Measurements from ENCODE around the gene NCEH1. TPM values are rescaled to one million over a fixed set of nuclear protein-coding genes. Genes with fewer than 3 reads are reported as not detected.

Gene NCEH1, protein sequence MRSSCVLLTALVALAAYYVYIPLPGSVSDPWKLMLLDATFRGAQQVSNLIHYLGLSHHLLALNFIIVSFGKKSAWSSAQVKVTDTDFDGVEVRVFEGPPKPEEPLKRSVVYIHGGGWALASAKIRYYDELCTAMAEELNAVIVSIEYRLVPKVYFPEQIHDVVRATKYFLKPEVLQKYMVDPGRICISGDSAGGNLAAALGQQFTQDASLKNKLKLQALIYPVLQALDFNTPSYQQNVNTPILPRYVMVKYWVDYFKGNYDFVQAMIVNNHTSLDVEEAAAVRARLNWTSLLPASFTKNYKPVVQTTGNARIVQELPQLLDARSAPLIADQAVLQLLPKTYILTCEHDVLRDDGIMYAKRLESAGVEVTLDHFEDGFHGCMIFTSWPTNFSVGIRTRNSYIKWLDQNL
- polyA plus RNA-seq: 67.4 and 79.1 TPM in 2 replicates

DNA sequence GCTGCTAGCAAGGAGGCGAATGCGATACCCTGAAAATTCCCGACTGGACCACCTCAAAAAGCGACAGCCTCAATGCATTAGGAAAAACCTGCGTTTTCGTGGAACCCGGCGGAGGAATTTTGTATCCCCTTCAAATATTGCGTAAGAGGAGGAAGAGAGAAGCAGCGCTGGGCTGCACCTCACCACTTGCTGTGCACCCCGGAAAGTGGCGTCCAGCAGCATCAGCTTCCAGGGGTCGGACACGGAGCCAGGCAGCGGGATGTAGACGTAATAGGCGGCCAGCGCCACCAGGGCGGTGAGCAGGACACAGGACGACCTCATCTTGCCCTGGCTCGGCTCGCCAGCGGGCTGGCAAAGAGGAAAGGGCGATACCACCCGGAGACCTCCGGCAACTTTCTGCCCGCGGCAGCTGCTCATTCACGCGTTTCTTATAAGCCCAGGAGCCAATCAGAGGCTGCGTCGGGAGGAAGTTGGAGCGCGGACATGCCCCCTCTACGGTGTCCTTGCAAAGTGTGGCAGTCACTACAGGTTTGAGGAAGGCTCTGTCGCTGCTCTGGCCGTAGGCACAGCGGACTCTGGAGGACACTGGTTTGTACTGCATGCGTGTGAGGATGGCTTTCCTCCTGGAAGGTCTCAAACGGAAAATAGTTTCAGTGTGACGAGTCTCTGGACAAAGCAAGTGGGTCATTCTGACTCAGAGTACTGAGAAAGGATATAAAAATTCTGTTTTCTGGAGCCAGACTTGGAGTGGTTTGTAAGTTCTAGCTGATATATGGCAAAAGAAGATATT is at the start of gene NCEH1:
Gene NCEH1 (minus strand): TSS at position 404 of the 790 bp plus-strand sequence. CDS start 83 bp downstream, at position 321.

DNA sequence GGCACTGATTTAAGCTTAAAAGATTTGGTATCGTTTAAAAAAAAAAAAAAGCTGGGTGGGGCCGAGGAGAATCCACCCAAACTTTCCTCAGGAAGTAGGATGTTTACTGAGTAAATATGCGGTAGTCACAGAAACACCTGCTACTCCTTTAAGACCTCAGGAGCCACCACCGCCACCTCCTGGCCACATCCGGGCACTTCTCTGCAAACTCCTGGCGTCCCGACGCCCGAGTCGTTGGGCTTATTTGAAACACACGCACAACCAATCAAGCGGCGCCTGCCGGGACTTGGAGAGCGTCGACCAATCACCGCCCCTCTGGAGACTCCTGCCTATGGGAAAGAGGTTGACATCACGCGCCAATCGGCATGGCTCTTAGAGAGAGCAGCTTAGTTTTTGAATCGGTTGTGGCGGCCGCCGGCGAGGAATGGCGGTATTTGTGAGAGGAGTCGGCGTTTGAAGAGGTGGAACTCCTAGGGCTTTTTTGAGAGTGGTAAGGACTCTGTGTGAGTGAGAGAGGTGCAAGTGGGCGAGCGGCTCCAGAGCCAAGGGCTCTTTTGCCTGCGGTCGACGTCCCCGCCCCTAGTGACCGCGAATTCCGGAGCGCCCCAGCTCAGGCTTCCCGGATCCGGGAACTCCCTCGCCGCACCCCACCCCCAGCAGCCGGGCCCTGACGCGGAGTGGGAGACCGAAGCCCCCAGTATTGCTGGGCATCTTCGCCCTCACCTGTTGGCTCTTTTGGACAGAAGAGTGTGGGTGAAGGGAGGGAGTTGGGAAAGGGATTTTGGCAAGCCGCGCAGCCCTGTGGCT is 39.7 kb upstream of the NCEH1 start, which contains the start of gene ECT2:
Gene ECT2 (plus strand): TSS at position 359 of the 807 bp plus-strand sequence. CDS start 3,805 bp downstream, outside the sequence.

Other genes starting within 250 kb of the NCEH1 start
- gene TNFSF10, start 187.6 kb downstream of the NCEH1 start, polyA plus RNA-seq: 0.30 TPM in 1 of 2 replicates, not detected in the other
- 22.4 and 27.7 TPM in 2 replicates for gene ECT2, start 39.7 kb upstream of the NCEH1 start, polyA plus RNA-seq

Data from Purkinje cell (primary cell).